ENCODE measurements around the gene KLHL22. TPM values are rescaled to one million over a fixed set of nuclear protein-coding genes. Genes with fewer than 3 reads are reported as not detected.

The KLHL22 gene
- total and polyA plus RNA-seq, 2 donors (not counting 3 experiments of a cell fraction or from before 2014, with no cell fraction given): 24.2 to 33.6 TPM

DNA sequence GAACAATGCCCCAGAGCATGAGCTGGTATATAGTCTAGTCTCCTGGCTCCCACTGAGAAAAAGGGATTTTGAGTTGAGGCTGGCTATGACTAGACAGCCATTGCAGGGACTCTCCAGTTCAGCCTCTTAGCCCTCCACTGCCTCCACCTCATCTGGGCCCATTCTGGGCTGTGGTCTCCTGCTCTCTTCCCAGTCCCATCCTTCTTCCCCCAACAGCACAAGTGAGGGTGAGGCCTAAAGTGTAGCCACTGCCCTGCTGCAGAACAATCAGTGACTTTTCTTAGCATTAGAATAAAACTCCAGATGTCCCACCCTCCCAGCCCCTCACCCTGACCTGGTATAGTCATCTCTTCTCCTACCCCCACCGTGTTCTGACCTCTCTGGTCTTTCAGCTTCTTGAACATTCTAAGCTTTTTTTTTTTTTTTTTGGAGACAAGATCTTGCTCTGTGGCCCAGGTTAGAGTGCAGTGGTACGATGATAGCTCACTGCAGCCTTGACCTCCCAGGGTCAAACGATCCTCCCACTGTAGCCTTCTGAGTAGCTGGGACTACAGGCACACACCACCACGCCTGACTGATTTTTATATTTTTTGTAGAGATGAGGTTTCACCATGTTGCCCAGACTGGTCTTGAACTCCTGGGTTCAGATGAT lies 16.1 kb upstream of the KLHL22 start:
- dilution Hi-C loops (cut with MboI; ENCODE audit: extremely low pct_ligation_motif_present, low sequenced_read_pairs): no loop called here
- BruUV-seq (replicated peaks): no TSS peak
- Histone ChIP-seq H3K9ac (replicated peaks; ENCODE audit: extremely low read depth, insufficient read depth, low read length) (no peak overlapping the region), H3K27me3 (ENCODE audit: control insufficient read depth in 2 of 2, insufficient read depth in 2 of 2, low read length in 2 of 2) (no peaks in the 10 kb centered on the region), H3K4me1 (ENCODE audit: control insufficient read depth, extremely low read depth, insufficient read depth, low read length) (peaks cover 33% of the 10 kb centered on the region), H3K4me2 (ENCODE audit: insufficient read depth, low read length) (no peak overlapping the region), H3K9me3 (replicated peaks; ENCODE audit: control insufficient read depth, insufficient read depth, low read length) (no peaks in the 10 kb centered on the region), H3K36me3 (ENCODE audit: control insufficient read depth in 2 of 2, extremely low read depth in 1 of 2, insufficient read depth in 2 of 2, low read length in 2 of 2) (peaks cover 0 to 7% of the 10 kb centered on the region in 2 experiments), H3K79me2 (ENCODE audit: control insufficient read depth, insufficient read depth, low read length) (peaks cover 90% of the 10 kb centered on the region), H3K9me1 (replicated peaks; ENCODE audit: control insufficient read depth, extremely low read depth, insufficient read depth, low read length) (no peaks in the 10 kb centered on the region), H3K27ac (ENCODE audit: insufficient read depth, low read depth, low read length) (no peak overlapping the region), H3K4me3 (replicated peaks in 1 of 3; ENCODE audit: insufficient read depth in 1 of 3, low read depth in 1 of 3, low read length in 3 of 3) (no peak overlapping the region), H4K20me1 (replicated peaks; ENCODE audit: control insufficient read depth, extremely low read depth, insufficient read depth, low read length) (peaks cover 9% of the 10 kb centered on the region), H2AFZ (ENCODE audit: low read depth, low read length) (no peak overlapping the region)
- ChIA-PET CTCF (interaction anchor here (0.7 to 1.7 kb wide), 3 partner anchors 52 to 59 kb away, joined by 3 to 8 read pairs (median 3); no protein-coding TSS in a partner anchor), POLR2A (no interaction called here)
- no peak for FAIRE-seq
- no peak for TF ChIP-seq POLR2AphosphoS5 (IDR thresholded peaks at IDR 0.05; ENCODE audit: insufficient read depth, low read depth, low read length)
- no peak for TF ChIP-seq POLR2A (IDR thresholded peaks at IDR 0.05; ENCODE audit: low read depth, low read length)
- no peak for TF ChIP-seq EZH2 (IDR thresholded peaks at IDR 0.05; ENCODE audit: borderline replicate concordance, low read depth, low read length, severe bottlenecking)
- no peak for TF ChIP-seq FOS (IDR thresholded peaks at IDR 0.05; ENCODE audit: borderline replicate concordance, insufficient read depth, low read length)
- TF ChIP-seq MYC (IDR thresholded peaks at IDR 0.05; ENCODE audit: low read depth, low read length): no peak
- TF ChIP-seq, protein P1, sequence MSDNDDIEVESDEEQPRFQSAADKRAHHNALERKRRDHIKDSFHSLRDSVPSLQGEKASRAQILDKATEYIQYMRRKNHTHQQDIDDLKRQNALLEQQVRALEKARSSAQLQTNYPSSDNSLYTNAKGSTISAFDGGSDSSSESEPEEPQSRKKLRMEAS (IDR thresholded peaks at IDR 0.05; ENCODE audit: insufficient read depth, insufficient read length): no peak
- no peak for TF ChIP-seq JUN (IDR thresholded peaks at IDR 0.05; ENCODE audit: borderline replicate concordance, insufficient read depth, insufficient read length, low read depth)
- no peak for TF ChIP-seq GATA2 (IDR thresholded peaks at IDR 0.05; ENCODE audit: insufficient read depth, insufficient read length, low read depth, low read length)
- TF ChIP-seq, protein P2, sequence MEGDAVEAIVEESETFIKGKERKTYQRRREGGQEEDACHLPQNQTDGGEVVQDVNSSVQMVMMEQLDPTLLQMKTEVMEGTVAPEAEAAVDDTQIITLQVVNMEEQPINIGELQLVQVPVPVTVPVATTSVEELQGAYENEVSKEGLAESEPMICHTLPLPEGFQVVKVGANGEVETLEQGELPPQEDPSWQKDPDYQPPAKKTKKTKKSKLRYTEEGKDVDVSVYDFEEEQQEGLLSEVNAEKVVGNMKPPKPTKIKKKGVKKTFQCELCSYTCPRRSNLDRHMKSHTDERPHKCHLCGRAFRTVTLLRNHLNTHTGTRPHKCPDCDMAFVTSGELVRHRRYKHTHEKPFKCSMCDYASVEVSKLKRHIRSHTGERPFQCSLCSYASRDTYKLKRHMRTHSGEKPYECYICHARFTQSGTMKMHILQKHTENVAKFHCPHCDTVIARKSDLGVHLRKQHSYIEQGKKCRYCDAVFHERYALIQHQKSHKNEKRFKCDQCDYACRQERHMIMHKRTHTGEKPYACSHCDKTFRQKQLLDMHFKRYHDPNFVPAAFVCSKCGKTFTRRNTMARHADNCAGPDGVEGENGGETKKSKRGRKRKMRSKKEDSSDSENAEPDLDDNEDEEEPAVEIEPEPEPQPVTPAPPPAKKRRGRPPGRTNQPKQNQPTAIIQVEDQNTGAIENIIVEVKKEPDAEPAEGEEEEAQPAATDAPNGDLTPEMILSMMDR (IDR thresholded peaks at IDR 0.05; ENCODE audit: extremely low read depth in 1 of 2, insufficient read depth in 1 of 2, low read depth in 1 of 2, low read length in 2 of 2): no peak
- DNase-seq (ENCODE audit: low read depth, low spot score): no peak
- intact Hi-C loops (cut with micrococcal nuclease): no loop called here

All from endothelial cell of umbilical vein (primary cell).